ENCODE measurements around the gene RTKN.
"Not testable (repeated sequence)": the region's sequence is repeated elsewhere in the genome, so short reads cannot be mapped to it uniquely, and the experiment has no call there.

Gene RTKN

GRCh38 chr2:74460187-74460586 is 18.4 kb upstream of the RTKN start:
- DNase-seq: not testable (repeated sequence)

- DNase-seq: not testable (repeated sequence)
Measured at GRCh38 chr2:74459503-74460118, 17.9 kb upstream of the RTKN start.

- no peak for DNase-seq
Measured at GRCh38 chr2:74458938-74459363, 17.2 kb upstream of the RTKN start.

- peak; percentile 99 for DNase-seq
Measured at GRCh38 chr2:74458132-74458937, 16.6 kb upstream of the RTKN start, which contains the start of gene WBP1. Gene WBP1 (plus strand): TSS chr2:74458438. CDS start chr2:74458603, 165 bp downstream.

- peak; percentile 70 to 74 for DNase-seq
Measured at GRCh38 chr2:74457549-74458131, 15.9 kb upstream of the RTKN start.

GRCh38 chr2:74457129-74457548 is 15.4 kb upstream of the RTKN start:
- no peak for DNase-seq

- peak; percentile 93 to 97 for DNase-seq
Measured at GRCh38 chr2:74454654-74455511, 13.1 kb upstream of the RTKN start, which contains the start of gene INO80B. Gene INO80B (plus strand): TSS chr2:74455087. CDS start chr2:74455117, 30 bp downstream.

GRCh38 chr2:74450570-74451190 is 8.9 kb upstream of the RTKN start:
- DNase-seq: no peak

GRCh38 chr2:74448771-74449170 is 7.0 kb upstream of the RTKN start:
- DNase-seq: no peak

- no peak for DNase-seq
Measured at GRCh38 chr2:74447230-74447999, 5.7 kb upstream of the RTKN start.

GRCh38 chr2:74444498-74445318 is 3.0 kb upstream of the RTKN start:
- no peak for DNase-seq

- DNase-seq: not testable (repeated sequence)
Measured at GRCh38 chr2:74442483-74443297, 953 bp upstream of the RTKN start.

GRCh38 chr2:74441170-74441689 is 507 bp downstream of the RTKN start:
- DNase-seq: no peak

GRCh38 chr2:74440378-74441169 is 1.2 kb downstream of the RTKN start:
- peak; percentile 71 to 76 for DNase-seq

- DNase-seq: no peak
Measured at GRCh38 chr2:74439803-74440377, 1.8 kb downstream of the RTKN start.

GRCh38 chr2:74439373-74439772 is 2.4 kb downstream of the RTKN start:
- no peak for DNase-seq

- DNase-seq: no peak
Measured at GRCh38 chr2:74438248-74438647, 3.5 kb downstream of the RTKN start.
